ENCODE results near the gene DPF3. TPM values are rescaled to one million over a fixed set of nuclear protein-coding genes. Genes with fewer than 3 reads are reported as not detected.

The DPF3 gene
- total and polyA plus RNA-seq, 4 donors = 0.17 to 3.9 (median 0.52) TPM

DNA sequence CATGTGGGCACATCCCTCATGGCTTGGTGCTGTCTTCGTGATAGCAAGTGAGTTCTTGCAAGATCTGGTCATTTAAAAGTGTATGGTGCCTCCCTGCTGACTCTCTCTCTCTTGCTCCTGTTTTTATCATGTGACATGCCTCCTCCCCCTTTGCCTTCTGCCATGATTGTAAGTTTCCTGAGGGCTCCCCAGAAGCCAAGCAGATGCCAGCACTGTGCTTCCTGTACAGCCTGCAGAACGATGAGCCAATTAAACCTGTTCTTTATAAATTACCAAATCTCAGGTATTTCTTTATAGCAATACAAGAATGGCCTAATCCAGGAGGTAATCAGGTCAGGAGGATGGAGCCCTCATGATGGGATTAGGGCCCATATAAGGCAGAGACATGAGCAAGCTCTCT lies 116.3 kb downstream of the DPF3 start:
- H3K4me1 ChIP-seq (ENCODE audit: control insufficient read depth in 5 of 5, insufficient read depth in 5 of 5, low read length in 5 of 5) = peaks cover 0 to 12% (median 2%) of the 10 kb centered on the region in 5 donors
- H3K4me3 ChIP-seq = no peak overlapping the region
- H3K9ac ChIP-seq (ENCODE audit: insufficient read depth in 1 of 2, low read length in 2 of 2) = no peak overlapping the region
- H3K27me3 ChIP-seq (ENCODE audit: control insufficient read depth in 3 of 3, insufficient read depth in 3 of 3, low read length in 2 of 3) = no peaks in the 10 kb centered on the region
- 91 to 96% methylated on average over 2 of the region's 2 CpGs for WGBS, 2 donors
- H3K27ac ChIP-seq (ENCODE audit: low read depth in 1 of 2, low read length in 1 of 2) = no peak overlapping the region
- H3K36me3 ChIP-seq (ENCODE audit: control insufficient read depth in 4 of 4, insufficient read depth in 4 of 4, low read length in 4 of 4) = no peaks in the 10 kb centered on the region
- no peak for DNase-seq
- peaks cover 0 to 4% (median 0%) of the 10 kb centered on the region in 4 donors for H3K9me3 ChIP-seq (ENCODE audit: control insufficient read depth in 4 of 4, insufficient read depth in 3 of 4, low read length in 3 of 4)
- TF ChIP-seq, protein P1, sequence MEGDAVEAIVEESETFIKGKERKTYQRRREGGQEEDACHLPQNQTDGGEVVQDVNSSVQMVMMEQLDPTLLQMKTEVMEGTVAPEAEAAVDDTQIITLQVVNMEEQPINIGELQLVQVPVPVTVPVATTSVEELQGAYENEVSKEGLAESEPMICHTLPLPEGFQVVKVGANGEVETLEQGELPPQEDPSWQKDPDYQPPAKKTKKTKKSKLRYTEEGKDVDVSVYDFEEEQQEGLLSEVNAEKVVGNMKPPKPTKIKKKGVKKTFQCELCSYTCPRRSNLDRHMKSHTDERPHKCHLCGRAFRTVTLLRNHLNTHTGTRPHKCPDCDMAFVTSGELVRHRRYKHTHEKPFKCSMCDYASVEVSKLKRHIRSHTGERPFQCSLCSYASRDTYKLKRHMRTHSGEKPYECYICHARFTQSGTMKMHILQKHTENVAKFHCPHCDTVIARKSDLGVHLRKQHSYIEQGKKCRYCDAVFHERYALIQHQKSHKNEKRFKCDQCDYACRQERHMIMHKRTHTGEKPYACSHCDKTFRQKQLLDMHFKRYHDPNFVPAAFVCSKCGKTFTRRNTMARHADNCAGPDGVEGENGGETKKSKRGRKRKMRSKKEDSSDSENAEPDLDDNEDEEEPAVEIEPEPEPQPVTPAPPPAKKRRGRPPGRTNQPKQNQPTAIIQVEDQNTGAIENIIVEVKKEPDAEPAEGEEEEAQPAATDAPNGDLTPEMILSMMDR (IDR thresholded peaks at IDR 0.05; ENCODE audit: control extremely low read depth, extremely low read depth) = no peak
- ATAC-seq (ENCODE audit: insufficient read depth, low FRiP score) = no peak

GRCh38 chr14:72776701-72777261 lies 117.1 kb downstream of the DPF3 start:
- no peak overlapping the region for H3K9ac ChIP-seq (ENCODE audit: insufficient read depth in 1 of 2, low read length in 2 of 2)
- no peak for ATAC-seq (ENCODE audit: insufficient read depth, low FRiP score)
- TF ChIP-seq, protein P1 (IDR thresholded peaks at IDR 0.05; ENCODE audit: control extremely low read depth, extremely low read depth) = no peak

DNA sequence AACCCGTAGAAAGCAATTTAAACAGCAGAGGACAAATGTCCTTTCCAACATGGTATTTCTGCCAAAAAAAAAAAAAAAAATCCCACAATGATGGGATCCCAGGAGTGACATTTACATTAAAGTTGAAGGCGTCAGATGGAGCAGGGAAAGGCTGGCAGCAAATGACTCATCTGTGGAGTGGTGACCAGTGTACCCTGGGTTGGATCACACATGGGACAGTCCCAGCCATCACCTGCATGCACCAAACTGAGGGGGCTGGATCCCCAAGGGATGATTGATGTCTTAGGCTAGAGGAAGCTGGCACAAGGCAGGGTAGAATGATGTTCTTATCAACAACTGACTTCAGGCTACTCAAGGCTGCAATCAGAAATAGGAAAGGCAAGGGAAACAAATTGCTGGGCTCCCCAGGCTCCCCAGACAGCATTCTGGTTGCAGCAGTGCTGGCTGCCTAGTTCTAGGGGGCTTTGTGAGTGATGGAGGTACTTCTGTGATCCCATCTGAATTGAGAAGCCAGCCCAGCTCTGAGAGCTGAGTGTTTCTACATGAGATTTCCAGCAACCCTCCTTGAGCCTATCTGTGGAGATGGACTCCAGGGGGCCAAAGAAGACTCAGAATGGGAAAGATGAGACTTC lies 117.9 kb downstream of the DPF3 start:
- DNase-seq = no peak

More at GRCh38 chr14:72776701-72777261, 117.1 kb downstream of the DPF3 start:
- 46 to 57% methylated on average over 8 of the region's 8 CpGs for WGBS, 2 donors
- Histone ChIP-seq H3K27me3 (ENCODE audit: control insufficient read depth in 3 of 3, insufficient read depth in 3 of 3, low read length in 2 of 3) (no peaks in the 10 kb centered on the region), H3K4me1 (ENCODE audit: control insufficient read depth in 5 of 5, insufficient read depth in 5 of 5, low read length in 5 of 5) (peaks cover 0 to 12% (median 2%) of the 10 kb centered on the region in 5 donors), H3K9me3 (ENCODE audit: control insufficient read depth in 4 of 4, insufficient read depth in 3 of 4, low read length in 3 of 4) (peaks cover 0 to 4% (median 0%) of the 10 kb centered on the region in 4 donors), H3K27ac (ENCODE audit: low read depth in 1 of 2, low read length in 1 of 2) (no peak overlapping the region), H3K36me3 (ENCODE audit: control insufficient read depth in 4 of 4, insufficient read depth in 4 of 4, low read length in 4 of 4) (no peaks in the 10 kb centered on the region), H3K4me3 (no peak overlapping the region)
- peak in 2 of 3 donors; percentile 22 to 29 for DNase-seq

More for the DNA sequence above, 117.9 kb downstream of the DPF3 start:
- WGBS, 2 donors = 88 to 93% methylated on average over 2 of the region's 2 CpGs
- ATAC-seq (ENCODE audit: insufficient read depth, low FRiP score) = no peak
- Histone ChIP-seq H3K36me3 (ENCODE audit: control insufficient read depth in 4 of 4, insufficient read depth in 4 of 4, low read length in 4 of 4) (no peaks in the 10 kb centered on the region), H3K27ac (ENCODE audit: low read depth in 1 of 2, low read length in 1 of 2) (peak overlapping the region in 1 of 2 donors; percentile 30), H3K4me1 (ENCODE audit: control insufficient read depth in 5 of 5, insufficient read depth in 5 of 5, low read length in 5 of 5) (peaks cover 0 to 12% (median 2%) of the 10 kb centered on the region in 5 donors), H3K9me3 (ENCODE audit: control insufficient read depth in 4 of 4, insufficient read depth in 3 of 4, low read length in 3 of 4) (peaks cover 0 to 4% (median 0%) of the 10 kb centered on the region in 4 donors), H3K9ac (ENCODE audit: insufficient read depth in 1 of 2, low read length in 2 of 2) (no peak overlapping the region), H3K27me3 (ENCODE audit: control insufficient read depth in 3 of 3, insufficient read depth in 3 of 3, low read length in 2 of 3) (no peaks in the 10 kb centered on the region), H3K4me3 (no peak overlapping the region)
- TF ChIP-seq, protein P1 (IDR thresholded peaks at IDR 0.05; ENCODE audit: control extremely low read depth, extremely low read depth) = no peak

Measured in lung (tissue), 12 donors.